T-cell (primary cell): ENCODE data around the gene NHP2. TPM values are rescaled to one million over a fixed set of nuclear protein-coding genes. Genes with fewer than 3 reads are reported as not detected.

Experiments
- ATAC-seq, 4 experiments: fragments of 200-7000 bp in 3 of 4; fragments of 150-1000 bp in 1 of 4; cut with Tn5 transposase; replicated peaks in 1 of 4; 1 replicate in 3 of 4; 2 replicates in 1 of 4; pipeline ENCODE4 v1.10.0; 2021; ENCODE audit warnings: moderate library complexity in 3 of 4, mild to moderate bottlenecking in 2 of 4, moderate number of reproducible peaks in 1 of 4
- CTCF ChIA-PET, 2 donors: fragments of 300-600 bp; sonication (Branson Sonifier 250); formaldehyde crosslinking; loops; one replicate each; lab custom pipeline; 2022; ENCODE audit warnings: antibody characterized with exemption in 2 of 2; lab: Charles Lee
- POLR2A ChIA-PET, 2 donors: fragments of 300-600 bp; sonication (Branson Sonifier 250); formaldehyde crosslinking; loops; one replicate each; lab custom pipeline; 2022; ENCODE audit warnings: antibody characterized with exemption in 2 of 2; lab: Charles Lee
- DNase-seq, 35 experiments: peaks; one replicate each; pipeline versions ENCODE4 v3.0.0 to v3.0.0-alpha.2; 2013 to 2023
- H3K27ac ChIP-seq: one replicate; pipeline ENCODE4 v1.5.1; 2013; ENCODE audit warnings: low read length
- H3K27me3 ChIP-seq, 2 experiments: replicated peaks in 1 of 2; 1 replicate in 1 of 2; 2 replicates in 1 of 2; pipeline versions ENCODE4 v1.6.1 to v1.7.0; 2013; ENCODE audit warnings: low read length in 1 of 2, mixed read lengths in 1 of 2; ENCODE audit not compliant: control insufficient read depth in 2 of 2, insufficient read depth in 2 of 2; ENCODE audit errors: extremely low read depth in 1 of 2
- H3K36me3 ChIP-seq, 2 donors: 1 replicate in 1 of 2; 2 replicates in 1 of 2; pipeline versions ENCODE4 v1.6.1 to v1.7.0; 2013; ENCODE audit warnings: low read length in 1 of 2; ENCODE audit not compliant: control insufficient read depth in 2 of 2, insufficient read depth in 1 of 2; ENCODE audit errors: extremely low read depth in 1 of 2
- H3K4me1 ChIP-seq, 2 experiments: 1 replicate in 1 of 2; 2 replicates in 1 of 2; pipeline versions ENCODE4 v1.6.1 to v1.7.0; 2013; ENCODE audit warnings: low read length in 2 of 2, mixed read lengths in 1 of 2; ENCODE audit not compliant: insufficient read depth in 2 of 2, control insufficient read depth in 1 of 2; ENCODE audit errors: extremely low read depth in 1 of 2
- H3K4me3 ChIP-seq, 2 donors: 1 replicate in 1 of 2; 2 replicates in 1 of 2; pipeline versions ENCODE4 v1.5.1 to v1.7.0; 2013; ENCODE audit warnings: mild to moderate bottlenecking in 2 of 2, low read length in 1 of 2, moderate library complexity in 1 of 2; ENCODE audit not compliant: control insufficient read depth in 1 of 2; ENCODE audit errors: extremely low read depth in 1 of 2
- H3K9me3 ChIP-seq: 2 replicates; pipeline ENCODE4 v1.7.0; 2013
- H3K27ac Mint-ChIP-seq, 2 donors: one replicate each; pipeline ENCODE4 v1.8.0; 2020 to 2021; ENCODE audit warnings: mild to moderate bottlenecking in 2 of 2, mixed read lengths in 2 of 2
- H3K27me3 Mint-ChIP-seq, 2 donors: one replicate each; pipeline ENCODE4 v1.8.0; 2021 to 2022; ENCODE audit warnings: mixed read lengths in 2 of 2
- H3K36me3 Mint-ChIP-seq: one replicate; pipeline ENCODE4 v1.8.0; 2021; ENCODE audit warnings: mixed read lengths
- H3K4me1 Mint-ChIP-seq, 3 donors: one replicate each; pipeline ENCODE4 v1.8.0; 2020 to 2022; ENCODE audit warnings: mixed read lengths in 3 of 3, mild to moderate bottlenecking in 1 of 3
- H3K4me3 Mint-ChIP-seq, 3 donors: one replicate each; pipeline ENCODE4 v1.8.0; 2020 to 2022; ENCODE audit warnings: mild to moderate bottlenecking in 3 of 3, mixed read lengths in 3 of 3, moderate library complexity in 3 of 3
- H3K9me3 Mint-ChIP-seq, 3 donors: one replicate each; pipeline ENCODE4 v1.8.0; 2020 to 2022; ENCODE audit warnings: mixed read lengths in 3 of 3
- WGBS: methylation state at CpG from one replicate; pipeline ENCODE4 v1.1.5; 2013; ENCODE audit warnings: missing lambda C conversion rate; ENCODE audit not compliant: insufficient coverage; 5-methylcytosine and 5-hydroxymethylcytosine counted together
- total RNA-seq, 35 experiments: library from RNA in 6 of 35; stranded (reverse) in 6 of 35; fragments of 120-200 nt in 1 of 35; gene quantifications; one replicate each; pipeline versions ENCODE4 v1.2.1 to v1.2.4 and lab custom pipeline; 2013 to 2026

NHP2 gene
- total RNA-seq, 5 donors from 2014 or later (not counting 1 experiment from before 2014, with no cell fraction given) = 61.2 to 95.6 (median 91.2) TPM

DNA sequence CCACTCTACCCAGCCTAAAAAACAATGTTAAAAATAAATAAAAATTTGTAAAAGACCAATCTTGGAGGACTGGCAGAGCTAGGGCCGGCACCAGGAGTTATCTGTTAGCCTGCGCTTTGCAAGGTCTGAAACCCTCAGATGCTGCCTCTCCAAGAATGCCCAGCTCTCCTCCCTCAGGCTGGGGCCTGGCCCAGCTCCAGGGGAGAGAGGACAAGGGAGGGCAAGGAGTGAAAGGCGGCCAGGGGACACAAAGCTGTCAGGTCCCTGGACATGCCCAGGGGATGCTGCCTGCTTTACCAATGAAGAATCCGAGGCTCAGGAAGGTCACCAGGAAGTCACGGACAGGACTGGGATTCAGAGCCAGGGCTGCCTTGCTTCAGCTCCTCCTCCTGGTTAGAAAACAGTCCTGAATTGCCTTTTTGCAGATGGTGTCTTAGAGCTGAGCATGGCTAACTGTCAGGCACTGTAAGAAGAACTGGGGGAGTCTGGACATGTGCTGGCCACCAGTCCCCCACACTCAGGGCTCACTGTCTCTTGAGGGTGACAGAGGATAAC, 45.9 kb downstream of the NHP2 start:
- no peak overlapping the region for H3K27ac Mint-ChIP-seq

GRCh38 chr5:178106556-178107239, 47.0 kb downstream of the NHP2 start:
- ATAC-seq = no peak
- Mint-ChIP-seq H3K4me1 (peaks cover 11 to 22% (median 17%) of the 10 kb centered on the region in 3 donors), H3K27me3 (peaks cover 0 to 1% of the 10 kb centered on the region in 2 donors), H3K27ac (no peak overlapping the region), H3K36me3 (no peaks in the 10 kb centered on the region), H3K4me3 (no peak overlapping the region), H3K9me3 (no peaks in the 10 kb centered on the region)
- ChIA-PET POLR2A (no interaction called here), CTCF (no interaction called here)
- Histone ChIP-seq H3K27me3 (peaks cover 0 to 2% of the 10 kb centered on the region in 2 experiments), H3K4me3 (no peak overlapping the region), H3K27ac (no peak overlapping the region), H3K4me1 (peaks cover 0 to 15% of the 10 kb centered on the region in 2 experiments), H3K9me3 (no peaks in the 10 kb centered on the region), H3K36me3 (no peaks in the 10 kb centered on the region)
- 57% methylated on average over 9 of the region's 13 CpGs for WGBS
- DNase-seq = no peak

More for the DNA sequence above, 45.9 kb downstream of the NHP2 start:
- H3K4me1 ChIP-seq = peaks cover 0 to 17% of the 10 kb centered on the region in 2 experiments
- 87% methylated on average over 3 of the region's 5 CpGs for WGBS
- no peaks in the 10 kb centered on the region for H3K9me3 ChIP-seq
- ATAC-seq = no peak
- Mint-ChIP-seq H3K9me3 (no peaks in the 10 kb centered on the region), H3K36me3 (no peaks in the 10 kb centered on the region), H3K4me3 (no peak overlapping the region), H3K27me3 (peaks cover 0 to 1% of the 10 kb centered on the region in 2 donors), H3K4me1 (peaks cover 14 to 25% (median 19%) of the 10 kb centered on the region in 3 donors)
- peaks cover 0 to 2% of the 10 kb centered on the region in 2 experiments for H3K27me3 ChIP-seq
- no peak for DNase-seq
- no peak overlapping the region for H3K4me3 ChIP-seq
- ChIA-PET POLR2A (no interaction called here), CTCF (interaction anchor here in 1 of 2 donors (0.7 kb wide), 1 partner anchor 74 kb away, joined by 4 read pairs; no protein-coding TSS in a partner anchor)
- H3K27ac ChIP-seq = no peak overlapping the region
- H3K36me3 ChIP-seq = no peaks in the 10 kb centered on the region

DNA sequence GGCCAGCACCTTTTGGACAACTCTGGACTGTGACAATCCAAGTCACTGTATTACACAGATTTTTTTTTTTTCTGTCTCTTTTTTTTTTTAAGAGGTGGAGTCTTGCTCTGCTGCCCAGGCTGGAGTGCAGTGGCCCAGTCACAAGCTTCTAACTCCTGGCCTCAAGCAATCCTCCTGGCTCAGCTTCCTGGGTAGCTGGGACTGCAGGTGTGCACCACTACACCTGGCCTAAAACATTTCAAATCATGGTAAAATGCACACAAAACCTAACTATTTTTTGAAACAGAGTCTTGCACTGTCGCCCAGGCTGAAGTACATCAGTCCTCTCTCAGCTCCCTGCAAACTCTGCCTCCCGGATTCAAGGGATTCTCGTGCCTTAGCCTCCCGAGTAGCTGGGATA, 47.6 kb downstream of the NHP2 start:
- no peaks in the 10 kb centered on the region for H3K9me3 Mint-ChIP-seq
- ChIA-PET CTCF (no interaction called here), POLR2A (interaction anchor here in 1 of 2 donors (0.6 kb wide), 1 partner anchor 1718 kb away, joined by 3 read pairs; the partner anchor contains the start of gene NOP16)
- no peak for ATAC-seq
- H3K27me3 Mint-ChIP-seq = peaks cover 0 to 1% of the 10 kb centered on the region in 2 donors
- Histone ChIP-seq H3K27ac (no peak overlapping the region), H3K9me3 (no peaks in the 10 kb centered on the region), H3K4me1 (peaks cover 0 to 15% of the 10 kb centered on the region in 2 experiments), H3K36me3 (no peaks in the 10 kb centered on the region), H3K27me3 (peaks cover 0 to 2% of the 10 kb centered on the region in 2 experiments), H3K4me3 (no peak overlapping the region)
- H3K4me1 Mint-ChIP-seq = peaks cover 11 to 22% (median 17%) of the 10 kb centered on the region in 3 donors
- no peak overlapping the region for H3K27ac Mint-ChIP-seq
- no peak overlapping the region for H3K4me3 Mint-ChIP-seq
- no peak for DNase-seq
- WGBS = 67% methylated on average over 3 of the region's 4 CpGs
- H3K36me3 Mint-ChIP-seq = no peaks in the 10 kb centered on the region

DNA sequence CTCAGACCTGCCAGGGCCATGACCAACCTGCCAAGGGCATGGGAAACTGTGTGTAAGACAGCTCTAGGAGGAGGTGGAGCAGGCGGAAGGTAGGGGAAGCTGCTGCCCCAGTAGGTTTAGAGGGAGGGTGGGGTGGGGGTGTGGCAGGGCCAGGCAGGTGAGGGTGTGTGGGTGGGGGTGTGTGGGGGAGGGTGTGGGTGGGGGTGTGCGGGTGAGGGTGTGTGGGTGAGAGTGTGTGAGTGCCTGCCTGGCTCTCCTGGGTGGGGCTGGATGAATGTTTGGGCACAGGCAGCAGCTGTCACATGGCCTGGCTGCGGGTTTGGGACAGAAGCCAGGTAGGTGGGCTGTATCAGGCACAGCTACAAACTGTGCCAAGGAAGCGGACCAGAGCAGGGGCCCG, 49.2 kb downstream of the NHP2 start:
- peaks cover 0 to 15% of the 10 kb centered on the region in 2 experiments for H3K4me1 ChIP-seq
- H3K36me3 ChIP-seq = no peaks in the 10 kb centered on the region
- Mint-ChIP-seq H3K36me3 (no peaks in the 10 kb centered on the region), H3K27ac (peak overlapping the region; percentile 58 to 61), H3K4me3 (peak overlapping the region in 1 of 3 donors; percentile 46), H3K9me3 (no peaks in the 10 kb centered on the region), H3K4me1 (peaks cover 11 to 22% (median 17%) of the 10 kb centered on the region in 3 donors), H3K27me3 (peaks cover 0 to 1% of the 10 kb centered on the region in 2 donors)
- ChIA-PET POLR2A (interaction anchor here in 1 of 2 donors (0.6 kb wide), 1 partner anchor 28 kb away, joined by 5 read pairs; no protein-coding TSS in a partner anchor), CTCF (no interaction called here)
- no peaks in the 10 kb centered on the region for H3K9me3 ChIP-seq
- H3K27ac ChIP-seq = no peak overlapping the region
- peak in 3 of 35 experiments; percentile 11 to 17 (median 14) for DNase-seq
- ATAC-seq = peak in 1 of 4 experiments; percentile 42
- WGBS = 18% methylated on average over 4 of the region's 5 CpGs
- peaks cover 0 to 2% of the 10 kb centered on the region in 2 experiments for H3K27me3 ChIP-seq
- H3K4me3 ChIP-seq = no peak overlapping the region

GRCh38 chr5:178103612-178104011, 50.1 kb downstream of the NHP2 start:
- Histone ChIP-seq H3K27me3 (peaks cover 0 to 2% of the 10 kb centered on the region in 2 experiments), H3K4me1 (peaks cover 0 to 12% of the 10 kb centered on the region in 2 experiments), H3K36me3 (no peaks in the 10 kb centered on the region), H3K27ac (no peak overlapping the region), H3K9me3 (no peaks in the 10 kb centered on the region), H3K4me3 (no peak overlapping the region)
- Mint-ChIP-seq H3K9me3 (no peaks in the 10 kb centered on the region), H3K4me1 (peaks cover 8 to 18% (median 17%) of the 10 kb centered on the region in 3 donors), H3K4me3 (peak overlapping the region in 1 of 3 donors; percentile 46), H3K27ac (peak overlapping the region in 1 of 2 donors; percentile 5), H3K36me3 (no peaks in the 10 kb centered on the region), H3K27me3 (peaks cover 0 to 1% of the 10 kb centered on the region in 2 donors)
- ATAC-seq (no peak), DNase-seq (no peak)
- ChIA-PET CTCF (no interaction called here), POLR2A (no interaction called here)
- 93% methylated on average over 6 of the region's 12 CpGs for WGBS
